HL-60 (cell line): Measurements from ENCODE around the gene BAG3.

Experiments used
- DNase-seq, 2 experiments: peaks; one replicate each; pipeline ENCODE4 v3.0.0-alpha.2; 2010 to 2020; ENCODE audit warnings: low read depth in 1 of 2, low spot score in 1 of 2
- H3K27ac ChIP-seq: fragments of 250-450 bp; sonication (Bioruptor Pico); replicated peaks from 2 replicates; pipeline ENCODE4 v1.5.1; 2020; ENCODE audit warnings: mild to moderate bottlenecking, moderate library complexity
- H3K27me3 ChIP-seq: fragments of 250-450 bp; sonication (Bioruptor Pico); 2 replicates; pipeline ENCODE4 v1.5.1; 2021; ENCODE audit warnings: mild to moderate bottlenecking, moderate library complexity; ENCODE audit not compliant: insufficient read depth, poor library complexity, severe bottlenecking
- H3K4me3 ChIP-seq: replicated peaks from 2 replicates; pipeline ENCODE4 v1.5.1; 2011; ENCODE audit warnings: mild to moderate bottlenecking, control low read depth, low read length; ENCODE audit not compliant: insufficient read depth
- GABPA ChIP-seq: IDR thresholded peaks from 2 replicates; pipeline ENCODE4 v1.6.1; 2012; ENCODE audit warnings: low read depth
- POLR2AphosphoS5 ChIP-seq: IDR thresholded peaks from 2 replicates; pipeline ENCODE4 v1.6.1; 2012; ENCODE audit warnings: low read depth
- SPI1 ChIP-seq: IDR thresholded peaks from 2 replicates; pipeline ENCODE4 v1.6.1; 2012; ENCODE audit warnings: low read depth, mild to moderate bottlenecking, borderline replicate concordance
- TF ChIP-seq, protein P1 (sequence below): IDR thresholded peaks from one replicate; pipeline ENCODE4 v1.5.1; 2011; ENCODE audit warnings: low read length, control low read depth, inconsistent platforms; ENCODE audit not compliant: insufficient read depth
- TF ChIP-seq, protein P2 (sequence below): IDR thresholded peaks from 2 replicates; pipeline ENCODE4 v1.6.1; 2012; ENCODE audit warnings: low read depth; ENCODE audit not compliant: insufficient replicate concordance

The BAG3 gene

DNA sequence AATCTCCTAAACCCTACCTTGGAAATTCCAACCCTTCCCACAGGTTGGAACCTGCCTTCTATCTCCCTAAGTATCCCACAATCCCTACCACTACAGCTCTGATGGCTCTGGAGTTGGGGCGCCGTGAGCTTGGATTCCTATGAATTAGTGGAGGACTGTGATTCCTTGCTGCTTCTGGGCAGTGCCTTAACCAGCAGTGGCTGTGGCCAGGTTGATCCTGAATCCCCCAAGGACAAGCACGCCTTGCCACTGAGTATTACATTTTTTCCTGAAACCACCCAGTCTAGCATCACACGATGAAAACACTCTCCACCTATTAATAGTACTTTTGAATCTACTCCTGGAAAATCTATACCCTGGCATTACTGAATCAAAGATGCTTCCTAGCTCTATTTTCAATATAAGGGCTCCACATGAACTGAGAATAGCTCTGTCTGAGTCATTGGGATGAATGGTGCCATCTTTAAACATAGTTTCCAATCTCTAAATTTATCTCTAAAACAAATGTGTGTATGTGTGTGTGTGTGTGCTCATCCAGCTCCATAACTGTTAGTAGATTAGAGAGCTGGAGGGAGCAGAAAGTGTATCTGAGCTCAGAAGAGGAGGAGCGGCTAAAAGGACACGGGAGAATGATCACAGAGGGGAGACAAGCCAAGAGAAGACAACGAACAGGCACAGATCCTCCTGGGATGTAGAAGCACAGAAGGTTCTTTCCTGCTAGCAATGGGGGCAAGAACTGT is 62.7 kb downstream of the BAG3 start:
- no peak for TF ChIP-seq SPI1
- TF ChIP-seq, protein P1, sequence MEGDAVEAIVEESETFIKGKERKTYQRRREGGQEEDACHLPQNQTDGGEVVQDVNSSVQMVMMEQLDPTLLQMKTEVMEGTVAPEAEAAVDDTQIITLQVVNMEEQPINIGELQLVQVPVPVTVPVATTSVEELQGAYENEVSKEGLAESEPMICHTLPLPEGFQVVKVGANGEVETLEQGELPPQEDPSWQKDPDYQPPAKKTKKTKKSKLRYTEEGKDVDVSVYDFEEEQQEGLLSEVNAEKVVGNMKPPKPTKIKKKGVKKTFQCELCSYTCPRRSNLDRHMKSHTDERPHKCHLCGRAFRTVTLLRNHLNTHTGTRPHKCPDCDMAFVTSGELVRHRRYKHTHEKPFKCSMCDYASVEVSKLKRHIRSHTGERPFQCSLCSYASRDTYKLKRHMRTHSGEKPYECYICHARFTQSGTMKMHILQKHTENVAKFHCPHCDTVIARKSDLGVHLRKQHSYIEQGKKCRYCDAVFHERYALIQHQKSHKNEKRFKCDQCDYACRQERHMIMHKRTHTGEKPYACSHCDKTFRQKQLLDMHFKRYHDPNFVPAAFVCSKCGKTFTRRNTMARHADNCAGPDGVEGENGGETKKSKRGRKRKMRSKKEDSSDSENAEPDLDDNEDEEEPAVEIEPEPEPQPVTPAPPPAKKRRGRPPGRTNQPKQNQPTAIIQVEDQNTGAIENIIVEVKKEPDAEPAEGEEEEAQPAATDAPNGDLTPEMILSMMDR = no peak
- no peak for TF ChIP-seq POLR2AphosphoS5
- TF ChIP-seq, protein P2, sequence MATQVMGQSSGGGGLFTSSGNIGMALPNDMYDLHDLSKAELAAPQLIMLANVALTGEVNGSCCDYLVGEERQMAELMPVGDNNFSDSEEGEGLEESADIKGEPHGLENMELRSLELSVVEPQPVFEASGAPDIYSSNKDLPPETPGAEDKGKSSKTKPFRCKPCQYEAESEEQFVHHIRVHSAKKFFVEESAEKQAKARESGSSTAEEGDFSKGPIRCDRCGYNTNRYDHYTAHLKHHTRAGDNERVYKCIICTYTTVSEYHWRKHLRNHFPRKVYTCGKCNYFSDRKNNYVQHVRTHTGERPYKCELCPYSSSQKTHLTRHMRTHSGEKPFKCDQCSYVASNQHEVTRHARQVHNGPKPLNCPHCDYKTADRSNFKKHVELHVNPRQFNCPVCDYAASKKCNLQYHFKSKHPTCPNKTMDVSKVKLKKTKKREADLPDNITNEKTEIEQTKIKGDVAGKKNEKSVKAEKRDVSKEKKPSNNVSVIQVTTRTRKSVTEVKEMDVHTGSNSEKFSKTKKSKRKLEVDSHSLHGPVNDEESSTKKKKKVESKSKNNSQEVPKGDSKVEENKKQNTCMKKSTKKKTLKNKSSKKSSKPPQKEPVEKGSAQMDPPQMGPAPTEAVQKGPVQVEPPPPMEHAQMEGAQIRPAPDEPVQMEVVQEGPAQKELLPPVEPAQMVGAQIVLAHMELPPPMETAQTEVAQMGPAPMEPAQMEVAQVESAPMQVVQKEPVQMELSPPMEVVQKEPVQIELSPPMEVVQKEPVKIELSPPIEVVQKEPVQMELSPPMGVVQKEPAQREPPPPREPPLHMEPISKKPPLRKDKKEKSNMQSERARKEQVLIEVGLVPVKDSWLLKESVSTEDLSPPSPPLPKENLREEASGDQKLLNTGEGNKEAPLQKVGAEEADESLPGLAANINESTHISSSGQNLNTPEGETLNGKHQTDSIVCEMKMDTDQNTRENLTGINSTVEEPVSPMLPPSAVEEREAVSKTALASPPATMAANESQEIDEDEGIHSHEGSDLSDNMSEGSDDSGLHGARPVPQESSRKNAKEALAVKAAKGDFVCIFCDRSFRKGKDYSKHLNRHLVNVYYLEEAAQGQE = no peak
- TF ChIP-seq GABPA = no peak
- H3K4me3 ChIP-seq = no peak overlapping the region
- no peak for DNase-seq
- no peak overlapping the region for H3K27ac ChIP-seq
- no peaks in the 10 kb centered on the region for H3K27me3 ChIP-seq

DNA sequence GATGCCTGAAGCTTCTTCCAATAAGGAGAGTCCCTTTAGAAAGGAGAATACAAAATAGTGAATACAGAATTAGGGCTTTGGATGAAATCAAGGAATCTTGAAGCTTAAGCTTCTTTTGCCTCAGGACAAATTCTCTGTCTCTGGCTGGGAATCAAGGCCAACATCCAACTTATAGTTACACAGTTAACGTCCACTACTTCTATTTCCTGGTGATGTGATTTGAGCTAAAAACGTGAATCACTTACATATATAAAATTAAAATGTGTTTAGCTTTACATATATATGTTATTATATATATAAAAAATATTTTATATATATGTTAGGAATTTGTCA is 63.3 kb downstream of the BAG3 start:
- no peaks in the 10 kb centered on the region for H3K27me3 ChIP-seq
- DNase-seq = no peak
- TF ChIP-seq POLR2AphosphoS5 (no peak), GABPA (no peak), SPI1 (no peak)
- TF ChIP-seq, protein P2 = no peak
- TF ChIP-seq, protein P1 = no peak
- H3K4me3 ChIP-seq = no peak overlapping the region
- no peak overlapping the region for H3K27ac ChIP-seq

DNA sequence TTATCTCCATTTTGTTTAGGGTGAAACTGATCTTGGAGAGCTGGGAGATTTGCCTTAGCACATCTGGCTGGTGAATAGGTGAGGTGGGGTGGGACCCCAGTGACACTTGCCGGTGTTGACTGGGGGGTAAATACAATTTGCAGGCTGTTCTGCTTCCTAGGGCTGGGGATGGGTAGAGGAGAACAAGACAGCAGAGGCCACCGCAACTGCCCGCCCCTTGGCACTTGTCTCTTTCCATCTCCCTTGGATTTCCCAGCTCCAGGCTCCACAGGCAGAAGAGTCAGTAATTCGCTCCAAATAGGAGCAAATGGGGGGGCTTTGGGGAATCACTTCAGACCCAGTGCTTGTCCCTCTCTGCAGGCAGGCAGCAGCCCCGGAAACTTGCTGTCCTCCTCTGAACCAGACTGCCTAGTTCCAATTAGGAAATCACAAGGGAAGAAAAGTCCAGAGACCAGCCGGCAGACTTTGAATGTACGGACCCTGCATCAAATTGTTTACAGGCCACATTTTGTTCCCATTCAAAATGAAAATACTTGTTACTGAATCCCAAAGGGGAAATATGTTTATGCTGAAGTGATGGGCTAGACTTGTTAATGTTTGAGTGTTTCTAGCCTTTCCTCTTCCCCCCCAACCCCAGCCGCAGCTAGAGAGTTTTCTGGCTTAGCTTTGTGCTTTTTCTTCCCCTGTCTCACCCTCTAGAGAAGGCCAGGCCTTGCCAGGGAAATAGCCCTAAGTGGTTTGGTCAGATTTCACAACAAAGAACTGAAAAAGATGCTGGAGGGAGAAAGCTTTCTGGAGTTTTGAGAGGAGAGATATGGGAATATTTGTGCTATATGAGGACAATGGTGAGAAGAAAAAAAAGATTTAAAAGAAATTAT is 64.7 kb downstream of the BAG3 start:
- TF ChIP-seq, protein P1 = no peak
- no peak for TF ChIP-seq POLR2AphosphoS5
- TF ChIP-seq, protein P2 = no peak
- TF ChIP-seq GABPA = no peak
- no peak for TF ChIP-seq SPI1
- Histone ChIP-seq H3K27me3 (no peaks in the 10 kb centered on the region), H3K4me3 (no peak overlapping the region), H3K27ac (no peak overlapping the region)
- DNase-seq = no peak
